IMR-90 (cell line): ENCODE measurements around the gene TEX35. TPM values are rescaled to one million over a fixed set of nuclear protein-coding genes. Genes with fewer than 3 reads are reported as not detected.

Source experiments
- ATAC-seq: fragments of 200-7000 bp; cut with Tn5 transposase; 2 replicates; pipeline ENCODE4 v1.9.1; 2020; ENCODE audit warnings: low read depth, mild to moderate bottlenecking, moderate library complexity
- BruUV-seq: library from RNA; stranded (reverse); fragments of 400-500 nt; replicated peaks from 2 replicates; lab custom pipeline; 2021; lab: Mats Ljungman, UMichigan
- CTCF ChIA-PET: fragments of 300-600 bp; formaldehyde crosslinking; extraction: SDS; loops from one replicate; lab custom pipeline; 2021; ENCODE audit warnings: antibody characterized with exemption; lab: Yijun Ruan, JAX
- POLR2A ChIA-PET: fragments of 300-600 bp; sonication (Branson Sonifier 250); formaldehyde crosslinking; loops from one replicate; lab custom pipeline; 2022; ENCODE audit warnings: antibody characterized with exemption; ENCODE audit not compliant: unreplicated experiment; lab: Charles Lee
- DNase-seq: peaks from one replicate; pipeline ENCODE4 v3.0.0; 2013
- H2AFZ ChIP-seq: replicated peaks from 2 replicates; pipeline ENCODE3; 2013; ENCODE audit warnings: low read length, mild to moderate bottlenecking; ENCODE audit not compliant: poor library complexity
- H2AK5ac ChIP-seq: 2 replicates; pipeline ENCODE4 v1.6.1; 2013; ENCODE audit warnings: low read depth, low read length, inconsistent platforms
- H2AK9ac ChIP-seq: replicated peaks from 2 replicates; pipeline ENCODE3; 2013; ENCODE audit warnings: mild to moderate bottlenecking, low read depth, low read length, moderate library complexity; ENCODE audit not compliant: poor library complexity
- H2BK120ac ChIP-seq: 2 replicates; pipeline ENCODE4 v1.6.1; 2013; ENCODE audit warnings: low read depth, low read length, inconsistent platforms
- H2BK15ac ChIP-seq: 3 replicates; pipeline ENCODE4 v1.6.1; 2013; ENCODE audit warnings: low read depth, low read length, inconsistent platforms
- H2BK20ac ChIP-seq: 2 replicates; pipeline ENCODE4 v1.6.1; 2013; ENCODE audit warnings: low read depth, mild to moderate bottlenecking, inconsistent platforms, low read length, moderate library complexity
- H2BK5ac ChIP-seq: 2 replicates; pipeline ENCODE4 v1.6.1; 2013; ENCODE audit warnings: mild to moderate bottlenecking, low read depth, low read length, inconsistent platforms; ENCODE audit not compliant: poor library complexity, severe bottlenecking
- H3K14ac ChIP-seq: replicated peaks from 2 replicates; pipeline ENCODE4 v1.6.1; 2013; ENCODE audit warnings: low read depth, low read length, inconsistent platforms
- H3K18ac ChIP-seq: 2 replicates; pipeline ENCODE4 v1.6.1; 2013; ENCODE audit warnings: low read depth, low read length, control low read depth
- H3K23ac ChIP-seq: 2 replicates; pipeline ENCODE4 v1.6.1; 2013; ENCODE audit warnings: low read depth, low read length, inconsistent platforms
- H3K27ac ChIP-seq: 2 replicates; pipeline ENCODE4 v1.5.1; 2013; ENCODE audit warnings: mild to moderate bottlenecking, control low read depth, low read length; ENCODE audit not compliant: insufficient read depth
- H3K27me3 ChIP-seq: 2 replicates; pipeline ENCODE4 v1.6.1; 2013; ENCODE audit warnings: low read length; ENCODE audit not compliant: control insufficient read depth, insufficient read depth
- H3K36me3 ChIP-seq: 2 replicates; pipeline ENCODE4 v1.6.1; 2013; ENCODE audit warnings: low read length, mixed read lengths; ENCODE audit not compliant: control insufficient read depth, insufficient read depth
- H3K4ac ChIP-seq: 2 replicates; pipeline ENCODE4 v1.6.1; 2013; ENCODE audit warnings: low read depth, low read length, inconsistent platforms
- H3K4me1 ChIP-seq: 2 replicates; pipeline ENCODE4 v1.6.1; 2013; ENCODE audit warnings: low read length, mixed read lengths; ENCODE audit not compliant: control insufficient read depth, insufficient read depth
- H3K4me2 ChIP-seq: 2 replicates; pipeline ENCODE4 v1.6.1; 2013; ENCODE audit warnings: low read depth, mild to moderate bottlenecking, control low read depth, low read length, moderate library complexity
- H3K4me3 ChIP-seq: 2 replicates; pipeline ENCODE4 v1.5.1; 2013; ENCODE audit warnings: low read depth, mild to moderate bottlenecking, control low read depth, low read length, moderate library complexity; ENCODE audit not compliant: insufficient read depth
- H3K56ac ChIP-seq: 2 replicates; pipeline ENCODE4 v1.6.1; 2013; ENCODE audit warnings: low read length, inconsistent platforms; ENCODE audit not compliant: insufficient read depth; ENCODE audit errors: extremely low read depth
- H3K79me1 ChIP-seq, 2 experiments: 2 replicates each; pipeline ENCODE4 v1.6.1; 2013; ENCODE audit warnings: low read length in 2 of 2, inconsistent platforms in 1 of 2, low read depth in 1 of 2
- H3K9ac ChIP-seq: 2 replicates; pipeline ENCODE4 v1.6.1; 2013; ENCODE audit warnings: low read depth, low read length, control low read depth
- H3K9me1 ChIP-seq: 2 replicates; pipeline ENCODE4 v1.6.1; 2013; ENCODE audit warnings: low read length, inconsistent platforms; ENCODE audit not compliant: insufficient read depth
- H3K9me3 ChIP-seq: 2 replicates; pipeline ENCODE4 v1.6.1; 2013; ENCODE audit warnings: low read length; ENCODE audit not compliant: control insufficient read depth, insufficient read depth
- H4K20me1 ChIP-seq: 2 replicates; pipeline ENCODE4 v1.6.1; 2013; ENCODE audit warnings: low read length, inconsistent platforms; ENCODE audit not compliant: insufficient read depth
- H4K5ac ChIP-seq: 2 replicates; pipeline ENCODE4 v1.6.1; 2013; ENCODE audit warnings: mild to moderate bottlenecking, low read depth, low read length, control low read depth
- H4K8ac ChIP-seq, 2 experiments: 2 replicates each; pipeline ENCODE4 v1.6.1; 2013; ENCODE audit warnings: low read depth in 2 of 2, low read length in 2 of 2, control low read depth in 1 of 2, inconsistent platforms in 1 of 2
- H4K91ac ChIP-seq: 2 replicates; pipeline ENCODE4 v1.6.1; 2013; ENCODE audit warnings: low read depth, low read length, inconsistent platforms; ENCODE audit not compliant: insufficient read depth
- BHLHE40 ChIP-seq: fragments of 150-350 bp; IDR thresholded peaks from 2 replicates; pipeline ENCODE4 v1.6.1; 2016; ENCODE audit warnings: mild to moderate bottlenecking, low read depth, low read length
- CEBPB ChIP-seq: IDR thresholded peaks from 2 replicates; pipeline ENCODE4 v1.6.1; 2012; ENCODE audit warnings: low read depth, low read length, improper control_type of control experiment
- CHD1 ChIP-seq: IDR thresholded peaks from 2 replicates; pipeline ENCODE4 v1.6.1; 2012; ENCODE audit warnings: low read depth, low read length, improper control_type of control experiment
- FOS ChIP-seq: fragments of 150-350 bp; IDR thresholded peaks from 2 replicates; pipeline ENCODE4 v1.6.1; 2016; ENCODE audit warnings: low read depth, low read length
- MAFK ChIP-seq: IDR thresholded peaks from 2 replicates; pipeline ENCODE4 v1.6.1; 2012; ENCODE audit warnings: low read depth, low read length, improper control_type of control experiment
- MAZ ChIP-seq: IDR thresholded peaks from 2 replicates; pipeline ENCODE4 v1.6.1; 2012; ENCODE audit warnings: low read depth, mild to moderate bottlenecking, low read length, improper control_type of control experiment, moderate library complexity, borderline replicate concordance
- MXI1 ChIP-seq: IDR thresholded peaks from 2 replicates; pipeline ENCODE4 v1.6.1; 2012; ENCODE audit warnings: low read depth, mild to moderate bottlenecking, low read length, moderate library complexity, borderline replicate concordance
- NFE2L2 ChIP-seq: fragments of 150-350 bp; IDR thresholded peaks from 2 replicates; pipeline ENCODE4 v1.6.1; 2016; ENCODE audit warnings: low read depth, mild to moderate bottlenecking, low read length
- POLR2A ChIP-seq: IDR thresholded peaks from 2 replicates; pipeline ENCODE4 v1.6.1; 2012; ENCODE audit warnings: mild to moderate bottlenecking, low read depth, low read length
- RAD21 ChIP-seq: IDR thresholded peaks from 2 replicates; pipeline ENCODE4 v1.6.1; 2012; ENCODE audit warnings: low read length, improper control_type of control experiment
- RCOR1 ChIP-seq: IDR thresholded peaks from 2 replicates; pipeline ENCODE4 v1.6.1; 2012; ENCODE audit warnings: mild to moderate bottlenecking, low read length, improper control_type of control experiment; ENCODE audit not compliant: insufficient replicate concordance
- RFX5 ChIP-seq: IDR thresholded peaks from 2 replicates; pipeline ENCODE4 v1.8.0; 2012; ENCODE audit warnings: low read depth, mild to moderate bottlenecking, low read length, moderate library complexity
- SMC3 ChIP-seq: fragments of 150-350 bp; IDR thresholded peaks from 2 replicates; pipeline ENCODE4 v1.6.1; 2016; ENCODE audit warnings: low read depth, mild to moderate bottlenecking, antibody characterized with exemption, low read length, moderate library complexity
- WGBS, 2 experiments: methylation state at CpG; one replicate each; pipeline versions ENCODE4 v1.1.5 to v1.1.7; 2013; ENCODE audit warnings: missing lambda C conversion rate in 2 of 2; ENCODE audit not compliant: insufficient read length in 1 of 2; ENCODE audit errors: extremely low coverage in 2 of 2; 5-methylcytosine and 5-hydroxymethylcytosine counted together
- dilution Hi-C: fragments of 300-500 bp; cut with HindIII; formaldehyde crosslinking; loops from one replicate; pipeline ENCODE4 v1.14.3; 2018; ENCODE audit warnings: low sequenced_read_pairs; ENCODE audit not compliant: unreplicated experiment
- in situ Hi-C: fragments of 300-500 bp; cut with MboI; formaldehyde crosslinking; loops from 3 replicates; pipeline ENCODE4 v1.14.3; 2019; ENCODE audit warnings: low sequenced_read_pairs, inconsistent platforms, mixed read lengths
- intact Hi-C: fragments of 100-400 bp; cut with micrococcal nuclease; formaldehyde crosslinking; loops from 2 replicates; pipeline ENCODE4 v1.10.0; 2022
- polyA plus RNA-seq, 3 experiments: library from polyadenylated mRNA; depleted of rRNA; stranded (reverse); fragments of >200 nt; gene quantifications; 2 replicates each; pipeline ENCODE4 v1.2.3, GENCODE V29; 2012; ENCODE audit warnings: low replicate concordance in 1 of 3
- total RNA-seq: library from RNA; depleted of rRNA; stranded (reverse); fragments of >200 nt; gene quantifications from 2 replicates; pipeline ENCODE4 v1.2.3, GENCODE V29; 2012
- TF ChIP-seq, protein P1 (sequence below): conservative IDR thresholded peaks from 2 replicates; pipeline ENCODE4 v1.5.1; 2012; ENCODE audit warnings: mild to moderate bottlenecking, low read depth, low read length, improper control_type of control experiment
- TF ChIP-seq, protein P2 (sequence below): fragments of 150-350 bp; IDR thresholded peaks from 2 replicates; pipeline ENCODE4 v1.6.1; 2017; ENCODE audit warnings: mild to moderate bottlenecking, antibody characterized with exemption, low read length, low read depth
- TF ChIP-seq, protein P3 (sequence below): fragments of 150-350 bp; IDR thresholded peaks from 2 replicates; pipeline ENCODE4 v1.6.1; 2016; ENCODE audit warnings: low read depth, mild to moderate bottlenecking, low read length, moderate library complexity, borderline replicate concordance

The TEX35 gene
- total and polyA plus RNA-seq, 2 of the 4 experiments (the other 2 are of a cell fraction), result 0.05 TPM; not detected in 1

DNA sequence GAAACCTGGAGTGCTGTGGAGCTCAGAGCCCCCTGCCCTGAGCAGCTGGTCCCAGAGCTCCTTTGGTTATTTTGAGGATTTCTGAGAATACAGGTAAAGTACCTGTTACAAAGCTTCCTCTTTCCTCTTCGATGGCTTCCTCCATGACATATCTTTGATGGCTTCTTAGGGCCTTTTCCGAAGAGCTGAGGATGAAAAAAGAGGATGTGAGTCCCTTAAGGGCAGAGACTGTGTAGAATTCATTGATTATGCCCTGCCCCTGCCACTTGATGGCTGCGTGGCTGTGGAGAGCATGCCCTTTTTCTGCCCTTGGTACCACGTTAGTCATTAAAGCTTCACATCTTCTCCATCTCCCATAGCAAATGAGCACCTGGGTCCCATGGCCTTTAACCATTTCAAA is 14.2 kb downstream of the TEX35 start:
- H3K79me1 ChIP-seq, result no peaks in the 10 kb centered on the region
- H3K4me2 ChIP-seq, result no peak overlapping the region
- H3K4me1 ChIP-seq, result peaks cover 14% of the 10 kb centered on the region
- no peak overlapping the region for H2BK20ac ChIP-seq
- no peaks in the 10 kb centered on the region for H3K27me3 ChIP-seq
- no peak overlapping the region for H2AK9ac ChIP-seq
- no peak overlapping the region for H3K9ac ChIP-seq
- H2BK15ac ChIP-seq, result no peak overlapping the region
- H4K5ac ChIP-seq, result no peak overlapping the region
- H4K20me1 ChIP-seq, result no peaks in the 10 kb centered on the region; the same call in 1 of the 2 replicates
- dilution Hi-C loops, result no loop called here
- no peak overlapping the region for H3K23ac ChIP-seq
- intact Hi-C loops, result no loop called here
- ChIA-PET CTCF (interaction anchor here (1.4 kb wide), 1 partner anchor 25 kb away, joined by 3 read pairs; no protein-coding TSS in a partner anchor), POLR2A (no interaction called here)
- no peak for ATAC-seq
- H3K9me1 ChIP-seq, result peaks cover 6% of the 10 kb centered on the region; the same call in 1 of the 2 replicates
- H3K27ac ChIP-seq, result no peak overlapping the region
- H3K18ac ChIP-seq, result no peak overlapping the region
- H2AFZ ChIP-seq, result no peak overlapping the region
- no peak overlapping the region for H3K14ac ChIP-seq
- no peak for DNase-seq
- no peak overlapping the region for H3K4ac ChIP-seq
- no peak for TF ChIP-seq BHLHE40
- TF ChIP-seq RAD21, result no peak
- TF ChIP-seq, protein P1, sequence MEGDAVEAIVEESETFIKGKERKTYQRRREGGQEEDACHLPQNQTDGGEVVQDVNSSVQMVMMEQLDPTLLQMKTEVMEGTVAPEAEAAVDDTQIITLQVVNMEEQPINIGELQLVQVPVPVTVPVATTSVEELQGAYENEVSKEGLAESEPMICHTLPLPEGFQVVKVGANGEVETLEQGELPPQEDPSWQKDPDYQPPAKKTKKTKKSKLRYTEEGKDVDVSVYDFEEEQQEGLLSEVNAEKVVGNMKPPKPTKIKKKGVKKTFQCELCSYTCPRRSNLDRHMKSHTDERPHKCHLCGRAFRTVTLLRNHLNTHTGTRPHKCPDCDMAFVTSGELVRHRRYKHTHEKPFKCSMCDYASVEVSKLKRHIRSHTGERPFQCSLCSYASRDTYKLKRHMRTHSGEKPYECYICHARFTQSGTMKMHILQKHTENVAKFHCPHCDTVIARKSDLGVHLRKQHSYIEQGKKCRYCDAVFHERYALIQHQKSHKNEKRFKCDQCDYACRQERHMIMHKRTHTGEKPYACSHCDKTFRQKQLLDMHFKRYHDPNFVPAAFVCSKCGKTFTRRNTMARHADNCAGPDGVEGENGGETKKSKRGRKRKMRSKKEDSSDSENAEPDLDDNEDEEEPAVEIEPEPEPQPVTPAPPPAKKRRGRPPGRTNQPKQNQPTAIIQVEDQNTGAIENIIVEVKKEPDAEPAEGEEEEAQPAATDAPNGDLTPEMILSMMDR, result no peak
- TF ChIP-seq MAZ, result no peak
- TF ChIP-seq MAFK, result no peak
- no peak for TF ChIP-seq NFE2L2
- no peak for TF ChIP-seq CHD1
- TF ChIP-seq, protein P2, sequence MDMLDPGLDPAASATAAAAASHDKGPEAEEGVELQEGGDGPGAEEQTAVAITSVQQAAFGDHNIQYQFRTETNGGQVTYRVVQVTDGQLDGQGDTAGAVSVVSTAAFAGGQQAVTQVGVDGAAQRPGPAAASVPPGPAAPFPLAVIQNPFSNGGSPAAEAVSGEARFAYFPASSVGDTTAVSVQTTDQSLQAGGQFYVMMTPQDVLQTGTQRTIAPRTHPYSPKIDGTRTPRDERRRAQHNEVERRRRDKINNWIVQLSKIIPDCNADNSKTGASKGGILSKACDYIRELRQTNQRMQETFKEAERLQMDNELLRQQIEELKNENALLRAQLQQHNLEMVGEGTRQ, result no peak
- no peak for TF ChIP-seq POLR2A
- no peak for TF ChIP-seq CEBPB
- TF ChIP-seq, protein P3, sequence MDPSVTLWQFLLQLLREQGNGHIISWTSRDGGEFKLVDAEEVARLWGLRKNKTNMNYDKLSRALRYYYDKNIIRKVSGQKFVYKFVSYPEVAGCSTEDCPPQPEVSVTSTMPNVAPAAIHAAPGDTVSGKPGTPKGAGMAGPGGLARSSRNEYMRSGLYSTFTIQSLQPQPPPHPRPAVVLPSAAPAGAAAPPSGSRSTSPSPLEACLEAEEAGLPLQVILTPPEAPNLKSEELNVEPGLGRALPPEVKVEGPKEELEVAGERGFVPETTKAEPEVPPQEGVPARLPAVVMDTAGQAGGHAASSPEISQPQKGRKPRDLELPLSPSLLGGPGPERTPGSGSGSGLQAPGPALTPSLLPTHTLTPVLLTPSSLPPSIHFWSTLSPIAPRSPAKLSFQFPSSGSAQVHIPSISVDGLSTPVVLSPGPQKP, result no peak
- no peak for TF ChIP-seq RFX5
- no peak for TF ChIP-seq FOS
- TF ChIP-seq RCOR1, result no peak
- no peak for TF ChIP-seq SMC3
- no peak for TF ChIP-seq MXI1
- H2BK5ac ChIP-seq, result no peak overlapping the region
- no peak overlapping the region for H3K56ac ChIP-seq
- no peak overlapping the region for H2BK120ac ChIP-seq
- no peak overlapping the region for H4K91ac ChIP-seq
- 94% methylated on average over 2 of the region's 4 CpGs; no CpG with 5 or more reads in 1 of the 2 experiments for WGBS, 2 experiments
- BruUV-seq, result no TSS peak
- H2AK5ac ChIP-seq, result no peak overlapping the region
- H3K9me3 ChIP-seq, result no peaks in the 10 kb centered on the region
- no peak overlapping the region for H3K4me3 ChIP-seq
- H3K36me3 ChIP-seq, result no peaks in the 10 kb centered on the region
- no peak overlapping the region for H4K8ac ChIP-seq
- in situ Hi-C loops, result no loop called here
